ENCODE data around the gene RAB5IF.
"Not testable (repeated sequence)": the region's sequence is repeated elsewhere in the genome, so short reads cannot be mapped to it uniquely, and the experiment has no call there.

The RAB5IF gene

DNA sequence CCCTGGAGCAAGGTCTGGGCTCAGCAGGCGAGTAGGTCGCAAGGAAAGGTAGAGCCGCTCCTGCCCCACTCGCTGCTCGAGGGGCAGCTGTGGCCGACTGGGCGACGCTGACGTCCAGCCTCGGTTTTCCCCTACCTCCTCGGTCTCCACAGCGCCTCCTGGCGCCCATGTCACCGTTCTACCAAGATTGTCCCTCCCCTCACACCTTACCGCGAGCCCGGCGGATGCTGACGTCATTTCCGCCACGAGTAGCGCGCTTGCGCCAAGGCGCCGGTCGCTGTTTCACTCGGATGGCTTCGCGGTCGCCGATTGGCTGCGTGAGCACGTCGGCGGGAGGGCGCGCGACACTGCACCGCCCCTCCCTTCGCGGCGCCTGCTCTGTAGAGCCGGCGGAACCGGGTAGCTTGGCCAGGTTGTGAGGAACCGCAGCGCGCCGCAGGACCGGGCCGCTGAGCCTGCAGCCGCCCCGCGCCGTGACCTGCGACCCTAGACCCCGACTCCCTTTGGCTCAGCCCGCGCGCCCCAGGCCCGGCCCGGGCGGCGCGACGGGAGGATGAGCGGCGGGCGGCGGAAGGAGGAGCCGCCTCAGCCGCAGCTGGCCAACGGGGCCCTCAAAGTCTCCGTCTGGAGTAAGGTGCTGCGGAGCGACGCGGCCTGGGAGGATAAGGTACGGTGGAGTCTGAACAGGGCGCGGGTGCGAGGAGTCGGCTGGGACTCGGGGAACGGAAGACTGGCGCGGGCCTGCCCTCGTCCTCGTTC, at the start of gene RAB5IF:
TSS of gene RAB5IF (plus strand) at position 381 of the 759 bp plus-strand sequence. CDS start at position 554, 173 bp downstream.
- peaks cover 11% of the 10 kb centered on the region for H3K36me3 ChIP-seq (ENCODE audit: control insufficient read depth, insufficient read depth, low read length)
- peaks cover 11% of the 10 kb centered on the region for H3K4me1 ChIP-seq (ENCODE audit: control insufficient read depth, insufficient read depth, low read length)
- H3K9ac ChIP-seq (ENCODE audit: low read length): peak within 1 kb of the TSS; percentile 93

DNA sequence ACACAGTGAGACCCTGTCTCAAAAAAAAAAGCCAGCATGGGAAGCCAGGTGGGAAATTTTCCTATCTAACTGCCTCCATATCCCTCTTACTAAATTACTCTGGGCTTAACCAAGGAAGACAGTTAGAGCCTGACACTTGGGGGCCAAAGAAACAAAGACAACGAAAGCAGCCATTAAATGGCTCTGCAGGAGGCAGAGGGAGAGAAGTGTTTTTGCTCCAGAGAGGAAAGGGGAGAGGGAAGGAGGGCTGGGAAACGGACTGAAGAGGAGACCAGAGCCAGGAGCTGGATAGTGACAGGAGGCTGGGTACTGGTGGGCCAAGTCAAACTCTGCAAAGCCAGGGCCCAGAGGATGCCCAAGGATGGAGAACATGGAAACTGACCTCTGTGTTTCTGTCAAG, 42.9 kb upstream of the RAB5IF start:
- Histone ChIP-seq H3K27ac (ENCODE audit: low read depth, low read length) (no peak overlapping the region), H3K36me3 (ENCODE audit: control insufficient read depth, insufficient read depth, low read length) (no peaks in the 10 kb centered on the region), H3K4me3 (ENCODE audit: low read length) (no peak overlapping the region), H3K9ac (ENCODE audit: low read length) (no peak overlapping the region), H3K27me3 (ENCODE audit: control insufficient read depth, insufficient read depth, low read length) (no peaks in the 10 kb centered on the region), H3K4me1 (ENCODE audit: control insufficient read depth, insufficient read depth, low read length) (no peaks in the 10 kb centered on the region)

More for the DNA sequence above, at the start of gene RAB5IF:
- no peaks in the 10 kb centered on the region for H3K27me3 ChIP-seq (ENCODE audit: control insufficient read depth, insufficient read depth, low read length)
- peak within 1 kb of the TSS; percentile 89 for H3K27ac ChIP-seq (ENCODE audit: low read depth, low read length)
- H3K4me3 ChIP-seq (ENCODE audit: low read length): peak within 1 kb of the TSS; percentile 98

DNA sequence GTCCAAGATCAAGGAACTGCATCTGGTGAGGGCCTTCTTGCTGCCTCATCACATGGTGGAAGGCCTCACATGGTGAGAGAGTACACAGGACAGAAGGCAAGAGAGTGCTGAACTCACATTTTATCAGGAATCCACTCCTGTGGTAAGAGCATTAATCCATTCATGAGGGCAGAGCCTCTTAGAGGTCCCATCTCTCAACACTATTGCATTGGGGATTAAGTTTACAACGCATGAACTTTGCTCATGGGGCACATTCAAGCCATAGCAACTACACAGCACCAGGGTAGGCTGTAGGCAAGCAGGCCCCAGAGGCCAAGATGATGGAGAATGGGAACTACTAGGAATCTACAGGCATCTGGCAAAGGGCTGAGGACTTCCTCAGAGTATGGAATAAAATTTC, 42.2 kb upstream of the RAB5IF start:
- H3K4me1 ChIP-seq (ENCODE audit: control insufficient read depth, insufficient read depth, low read length): no peaks in the 10 kb centered on the region
- no peaks in the 10 kb centered on the region for H3K27me3 ChIP-seq (ENCODE audit: control insufficient read depth, insufficient read depth, low read length)

DNA sequence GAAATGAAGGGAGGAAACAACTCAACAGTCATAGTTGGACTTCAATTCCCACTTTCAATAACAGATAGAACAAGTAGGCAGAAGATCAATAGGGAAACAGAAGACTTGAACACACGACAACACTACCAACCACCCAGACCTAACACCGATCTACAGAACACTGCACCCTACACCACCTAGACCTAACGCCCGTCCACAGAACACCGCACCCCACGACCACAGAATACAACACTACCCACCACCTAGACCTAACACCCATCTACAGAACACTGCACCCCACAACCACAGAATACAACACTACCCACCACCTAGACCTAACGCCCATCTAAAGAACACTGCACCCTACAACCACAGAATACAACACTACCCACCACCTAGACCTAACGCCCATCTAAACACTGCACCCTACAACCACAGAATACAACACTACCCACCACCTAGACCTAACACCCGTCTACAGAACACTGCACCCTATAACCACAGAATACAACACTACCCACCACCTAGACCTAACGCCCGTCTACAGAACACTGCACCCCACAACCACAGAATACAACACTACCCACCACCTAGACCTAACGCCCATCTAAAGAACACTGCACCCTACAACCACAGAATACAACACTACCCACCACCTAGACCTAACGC, 41.4 kb upstream of the RAB5IF start:
- H3K27me3 ChIP-seq (ENCODE audit: control insufficient read depth, insufficient read depth, low read length); H3K4me1 ChIP-seq (ENCODE audit: control insufficient read depth, insufficient read depth, low read length); H3K27ac ChIP-seq (ENCODE audit: low read depth, low read length); H3K9ac ChIP-seq (ENCODE audit: low read length); H3K36me3 ChIP-seq (ENCODE audit: control insufficient read depth, insufficient read depth, low read length); H3K4me3 ChIP-seq (ENCODE audit: low read length): not testable (repeated sequence)

More for the DNA sequence above, 42.2 kb upstream of the RAB5IF start:
- H3K27ac ChIP-seq (ENCODE audit: low read depth, low read length): no peak overlapping the region
- H3K4me3 ChIP-seq (ENCODE audit: low read length): no peak overlapping the region
- no peak overlapping the region for H3K9ac ChIP-seq (ENCODE audit: low read length)
- no peaks in the 10 kb centered on the region for H3K36me3 ChIP-seq (ENCODE audit: control insufficient read depth, insufficient read depth, low read length)

DNA sequence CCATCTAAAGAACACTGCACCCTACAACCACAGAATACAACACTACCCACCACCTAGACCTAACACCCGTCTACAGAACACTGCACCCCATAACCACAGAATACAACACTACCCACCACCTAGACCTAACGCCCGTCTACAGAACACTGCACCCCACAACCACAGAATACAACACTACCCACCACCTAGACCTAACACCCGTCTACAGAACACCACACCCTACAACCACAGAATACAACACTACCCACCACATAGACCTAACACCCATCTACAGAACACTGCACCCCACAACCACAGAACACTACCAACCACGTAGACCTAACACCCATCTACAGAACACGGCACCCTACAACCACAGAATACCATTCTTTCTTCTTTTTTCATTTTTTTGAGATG, 40.9 kb upstream of the RAB5IF start:
- H3K27ac ChIP-seq (ENCODE audit: low read depth, low read length); H3K9ac ChIP-seq (ENCODE audit: low read length); H3K36me3 ChIP-seq (ENCODE audit: control insufficient read depth, insufficient read depth, low read length); H3K27me3 ChIP-seq (ENCODE audit: control insufficient read depth, insufficient read depth, low read length); H3K4me3 ChIP-seq (ENCODE audit: low read length); H3K4me1 ChIP-seq (ENCODE audit: control insufficient read depth, insufficient read depth, low read length): not testable (repeated sequence)

DNA sequence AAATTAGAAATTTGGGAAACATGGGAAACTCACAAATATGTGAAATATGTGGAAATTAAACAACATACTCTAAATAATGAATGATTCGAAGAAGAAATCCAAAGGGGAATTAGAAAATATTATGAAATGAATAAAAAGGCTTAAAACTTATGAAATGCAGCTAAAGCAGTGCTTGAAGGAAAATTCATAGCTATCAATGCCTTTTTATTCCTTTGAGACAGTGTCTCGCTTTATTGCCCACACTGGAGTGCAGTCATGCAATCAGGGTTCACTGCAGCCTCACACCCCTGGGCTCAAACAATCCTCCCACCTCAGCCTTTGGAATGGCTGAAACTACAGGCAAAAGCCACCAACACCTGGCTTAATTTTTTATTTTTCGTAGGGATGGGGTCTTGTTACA, 40.1 kb upstream of the RAB5IF start:
- Histone ChIP-seq H3K27me3 (ENCODE audit: control insufficient read depth, insufficient read depth, low read length) (no peaks in the 10 kb centered on the region), H3K36me3 (ENCODE audit: control insufficient read depth, insufficient read depth, low read length) (no peaks in the 10 kb centered on the region), H3K4me1 (ENCODE audit: control insufficient read depth, insufficient read depth, low read length) (no peaks in the 10 kb centered on the region), H3K4me3 (ENCODE audit: low read length) (no peak overlapping the region), H3K9ac (ENCODE audit: low read length) (no peak overlapping the region), H3K27ac (ENCODE audit: low read depth, low read length) (no peak overlapping the region)

DNA sequence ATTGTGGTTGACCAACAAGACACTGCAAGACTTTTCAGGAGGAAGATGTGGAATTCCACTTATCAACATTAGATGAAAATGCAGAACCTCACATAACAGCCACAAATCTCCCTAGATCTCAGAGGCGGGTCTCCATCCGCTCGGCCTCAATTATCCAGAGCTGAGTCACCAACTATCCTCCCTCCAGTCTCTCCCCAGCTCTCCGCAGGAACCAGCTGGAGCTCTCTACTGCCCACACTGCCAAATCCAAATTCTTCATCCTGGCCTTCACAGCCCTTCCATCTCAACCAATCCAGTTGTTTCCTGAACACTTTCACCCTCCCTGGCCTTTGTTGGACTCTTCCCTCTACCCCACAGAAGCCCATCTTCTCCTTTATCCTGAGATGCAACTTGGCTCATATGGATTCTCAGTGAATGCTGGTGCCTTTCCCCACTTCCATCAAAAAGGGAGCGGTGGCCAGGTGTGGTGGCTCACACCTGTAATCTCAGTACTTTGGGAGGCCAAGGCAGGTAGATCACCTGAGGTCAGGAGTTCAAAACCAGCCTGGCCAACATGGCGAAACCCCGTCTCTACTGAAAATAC, 35.6 kb upstream of the RAB5IF start:
- H3K4me1 ChIP-seq (ENCODE audit: control insufficient read depth, insufficient read depth, low read length): peaks cover 6% of the 10 kb centered on the region
- no peak overlapping the region for H3K9ac ChIP-seq (ENCODE audit: low read length)
- H3K27ac ChIP-seq (ENCODE audit: low read depth, low read length): no peak overlapping the region
- H3K4me3 ChIP-seq (ENCODE audit: low read length): no peak overlapping the region
- no peaks in the 10 kb centered on the region for H3K36me3 ChIP-seq (ENCODE audit: control insufficient read depth, insufficient read depth, low read length)
- no peaks in the 10 kb centered on the region for H3K27me3 ChIP-seq (ENCODE audit: control insufficient read depth, insufficient read depth, low read length)

GRCh38 chr20:36571564-36572504, 33.7 kb upstream of the RAB5IF start:
- no peaks in the 10 kb centered on the region for H3K27me3 ChIP-seq (ENCODE audit: control insufficient read depth, insufficient read depth, low read length)
- no peak overlapping the region for H3K4me3 ChIP-seq (ENCODE audit: low read length)
- peaks cover 11% of the 10 kb centered on the region for H3K4me1 ChIP-seq (ENCODE audit: control insufficient read depth, insufficient read depth, low read length)
- H3K27ac ChIP-seq (ENCODE audit: low read depth, low read length): peak overlapping the region; percentile 89
- H3K9ac ChIP-seq (ENCODE audit: low read length): no peak overlapping the region
- H3K36me3 ChIP-seq (ENCODE audit: control insufficient read depth, insufficient read depth, low read length): no peaks in the 10 kb centered on the region

GRCh38 chr20:36572701-36573102, 32.9 kb upstream of the RAB5IF start:
- H3K27me3 ChIP-seq (ENCODE audit: control insufficient read depth, insufficient read depth, low read length): no peaks in the 10 kb centered on the region
- peaks cover 11% of the 10 kb centered on the region for H3K4me1 ChIP-seq (ENCODE audit: control insufficient read depth, insufficient read depth, low read length)
- H3K9ac ChIP-seq (ENCODE audit: low read length): peak overlapping the region; percentile 45
- no peaks in the 10 kb centered on the region for H3K36me3 ChIP-seq (ENCODE audit: control insufficient read depth, insufficient read depth, low read length)
- peak overlapping the region; percentile 89 for H3K27ac ChIP-seq (ENCODE audit: low read depth, low read length)
- peak overlapping the region; percentile 71 for H3K4me3 ChIP-seq (ENCODE audit: low read length)

DNA sequence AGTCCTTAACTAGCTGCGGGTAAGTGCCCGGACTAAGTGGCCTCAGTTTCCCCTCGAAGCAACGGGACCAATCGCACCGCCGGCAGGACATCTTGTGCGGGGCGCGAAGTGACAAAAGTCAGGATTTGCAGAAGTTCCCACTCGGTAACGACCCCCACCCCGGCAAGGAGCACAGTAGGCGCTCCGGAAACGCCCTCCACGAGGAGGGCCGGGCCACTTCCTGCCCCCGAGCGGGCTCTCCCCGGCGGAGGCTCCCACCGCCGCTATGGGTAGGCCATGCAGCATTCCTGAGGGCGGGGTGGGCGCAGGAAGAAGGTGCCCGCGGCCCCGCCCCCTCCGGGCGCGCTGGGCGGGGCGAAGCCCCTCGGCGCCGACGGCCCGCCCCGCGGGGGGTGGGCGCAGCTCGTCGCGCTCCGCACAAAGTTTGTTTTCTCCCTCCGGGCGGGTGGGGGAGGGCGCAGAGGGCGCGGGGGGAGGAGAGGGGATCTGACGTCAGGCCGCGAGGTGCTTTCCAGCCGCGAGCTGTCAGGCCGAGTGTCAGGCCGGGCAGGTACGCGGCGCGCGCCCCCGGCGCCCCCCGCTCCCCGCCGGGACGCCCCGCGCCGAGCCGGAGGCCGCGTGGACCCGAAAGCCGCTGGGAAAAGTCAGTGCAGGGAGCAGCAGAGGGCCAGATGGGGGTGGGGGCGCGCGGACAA, 32.3 kb upstream of the RAB5IF start, which contains the start of gene TGIF2:
TSS of gene TGIF2 (plus strand) at position 495 of the 695 bp plus-strand sequence. CDS start 5,178 bp downstream, outside the sequence.
- Histone ChIP-seq H3K4me3 (ENCODE audit: low read length) (peak within 1 kb of the TSS; percentile 71), H3K9ac (ENCODE audit: low read length) (peak within 1 kb of the TSS; percentile 75), H3K4me1 (ENCODE audit: control insufficient read depth, insufficient read depth, low read length) (peaks cover 11% of the 10 kb centered on the region), H3K27me3 (ENCODE audit: control insufficient read depth, insufficient read depth, low read length) (no peaks in the 10 kb centered on the region), H3K36me3 (ENCODE audit: control insufficient read depth, insufficient read depth, low read length) (no peaks in the 10 kb centered on the region), H3K27ac (ENCODE audit: low read depth, low read length) (peak within 1 kb of the TSS; percentile 89)

GRCh38 chr20:36573798-36574365, 31.7 kb upstream of the RAB5IF start:
- peak overlapping the region; percentile 71 for H3K4me3 ChIP-seq (ENCODE audit: low read length)
- peaks cover 11% of the 10 kb centered on the region for H3K4me1 ChIP-seq (ENCODE audit: control insufficient read depth, insufficient read depth, low read length)
- peaks cover 5% of the 10 kb centered on the region for H3K36me3 ChIP-seq (ENCODE audit: control insufficient read depth, insufficient read depth, low read length)
- H3K9ac ChIP-seq (ENCODE audit: low read length): peak overlapping the region; percentile 75
- H3K27me3 ChIP-seq (ENCODE audit: control insufficient read depth, insufficient read depth, low read length): no peaks in the 10 kb centered on the region
- H3K27ac ChIP-seq (ENCODE audit: low read depth, low read length): peak overlapping the region; percentile 81
